Smooth muscle cell (in vitro differentiated cells): Measurements from ENCODE around the gene KHDRBS1. TPM values are rescaled to one million over a fixed set of nuclear protein-coding genes. Genes with fewer than 3 reads are reported as not detected.
A peak's percentile ranks its signal among the peaks of the same experiment; 100 is the strongest.

ENCODE experiments used
- DNase-seq: peaks from one replicate; lab custom pipeline; 2025; ENCODE audit not compliant: unreplicated experiment; lab: John Stamatoyannopoulos, UW
- H2AFZ ChIP-seq: fragments of 200-600 bp; sonication (generic); 2 replicates; pipeline ENCODE4 v1.6.0; 2016; ENCODE audit warnings: antibody characterized with exemption, low read depth, mild to moderate bottlenecking
- H3F3A ChIP-seq: fragments of 200-600 bp; sonication (generic); 2 replicates; pipeline ENCODE4 v1.6.0; 2017; ENCODE audit warnings: antibody characterized with exemption, low read depth
- H3K27ac ChIP-seq: fragments of 200-600 bp; sonication (generic); 2 replicates; pipeline ENCODE4 v1.5.1; 2016; ENCODE audit warnings: low read depth, mild to moderate bottlenecking
- H3K27me3 ChIP-seq: fragments of 200-600 bp; sonication (generic); 2 replicates; pipeline ENCODE4 v1.6.1; 2016; ENCODE audit warnings: low read depth, mild to moderate bottlenecking
- H3K36me3 ChIP-seq: fragments of 200-600 bp; sonication (generic); 2 replicates; pipeline ENCODE4 v1.5.1; 2016; ENCODE audit warnings: low read depth
- H3K4me1 ChIP-seq: fragments of 200-600 bp; sonication (generic); 2 replicates; pipeline ENCODE4 v1.5.1; 2016; ENCODE audit warnings: low read depth
- H3K4me2 ChIP-seq: fragments of 200-600 bp; sonication (generic); 2 replicates; pipeline ENCODE4 v1.6.0; 2016; ENCODE audit warnings: mild to moderate bottlenecking
- H3K4me3 ChIP-seq: fragments of 200-600 bp; sonication (generic); 2 replicates; pipeline ENCODE4 v1.5.1; 2016; ENCODE audit warnings: mild to moderate bottlenecking
- H3K79me2 ChIP-seq: fragments of 200-600 bp; sonication (generic); 2 replicates; pipeline ENCODE4 v1.6.0; 2016; ENCODE audit warnings: low read depth, mild to moderate bottlenecking
- H3K9ac ChIP-seq: fragments of 200-600 bp; sonication (generic); 2 replicates; pipeline ENCODE4 v1.6.0; 2016; ENCODE audit warnings: low read depth
- H3K9me3 ChIP-seq: fragments of 200-600 bp; sonication (generic); replicated peaks from 2 replicates; pipeline ENCODE4 v1.5.1; 2016; ENCODE audit warnings: low read depth
- H4K20me1 ChIP-seq: fragments of 200-600 bp; sonication (generic); 2 replicates; pipeline ENCODE4 v1.6.0; 2016; ENCODE audit warnings: low read depth
- WGBS: methylation state at CpG from one replicate; pipeline ENCODE4 v1.1.7; 2016; ENCODE audit warnings: low lambda C conversion rate; 5-methylcytosine and 5-hydroxymethylcytosine counted together
- polyA plus RNA-seq: library from polyadenylated mRNA; unstranded; fragments of >200 nt; fragmentation: Nextera tagmentation; extraction: Ambion mirVana; gene quantifications from 2 replicates; pipeline ENCODE4 v1.2.1, GENCODE V29; 2016
- total RNA-seq: library from RNA; depleted of rRNA; stranded (reverse); fragments of >200 nt; gene quantifications from 2 replicates; pipeline ENCODE4 v1.2.3, GENCODE V29; 2014
- TF ChIP-seq, protein P1 (sequence below): fragments of 200-600 bp; sonication (generic); IDR thresholded peaks from 2 replicates; pipeline ENCODE4 v1.5.1; 2017; ENCODE audit warnings: borderline replicate concordance, mild to moderate bottlenecking, antibody characterized with exemption; ENCODE audit not compliant: insufficient read depth, poor library complexity, severe bottlenecking

The KHDRBS1 gene
- total and polyA plus RNA-seq, 2 experiments from 2014 or later = 80.4 to 85.0 TPM

DNA sequence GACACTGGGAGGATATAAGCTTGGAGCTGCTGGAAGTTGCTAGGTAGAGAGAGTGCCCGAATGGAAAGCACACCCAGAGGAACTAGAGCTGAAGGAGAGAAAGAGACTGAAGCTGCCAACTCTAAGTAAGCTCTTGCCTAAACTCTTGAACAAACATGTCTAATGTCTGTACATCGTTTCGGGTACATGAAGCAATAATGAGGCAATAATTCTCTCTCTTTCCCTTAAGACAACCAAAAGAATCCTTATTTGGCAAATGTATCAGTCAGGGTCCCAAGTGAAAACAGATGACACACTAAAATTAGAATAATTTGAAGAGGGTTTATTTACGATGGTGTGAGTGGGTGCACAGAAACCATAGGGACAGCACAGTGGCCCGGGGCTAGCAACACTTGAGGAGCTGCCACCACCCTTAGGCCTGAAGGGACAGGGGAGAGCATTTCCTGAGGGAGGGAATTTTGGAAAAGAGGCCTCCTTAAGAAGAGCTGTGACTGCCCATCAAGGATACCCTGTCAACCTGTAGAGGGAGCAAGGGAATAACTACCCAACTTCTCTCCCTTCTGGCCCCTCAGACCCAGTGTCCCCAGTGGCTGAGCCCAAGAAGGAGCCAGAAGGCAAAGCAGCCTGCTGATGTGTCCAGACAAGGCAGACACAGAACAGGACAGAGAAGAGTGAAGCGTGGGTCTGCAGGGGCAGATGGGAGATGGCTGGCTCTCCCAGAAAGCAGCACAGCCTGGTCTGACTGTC is 36.1 kb upstream of the KHDRBS1 start:
- no peak for DNase-seq
- no peaks in the 10 kb centered on the region for H3K4me1 ChIP-seq

DNA sequence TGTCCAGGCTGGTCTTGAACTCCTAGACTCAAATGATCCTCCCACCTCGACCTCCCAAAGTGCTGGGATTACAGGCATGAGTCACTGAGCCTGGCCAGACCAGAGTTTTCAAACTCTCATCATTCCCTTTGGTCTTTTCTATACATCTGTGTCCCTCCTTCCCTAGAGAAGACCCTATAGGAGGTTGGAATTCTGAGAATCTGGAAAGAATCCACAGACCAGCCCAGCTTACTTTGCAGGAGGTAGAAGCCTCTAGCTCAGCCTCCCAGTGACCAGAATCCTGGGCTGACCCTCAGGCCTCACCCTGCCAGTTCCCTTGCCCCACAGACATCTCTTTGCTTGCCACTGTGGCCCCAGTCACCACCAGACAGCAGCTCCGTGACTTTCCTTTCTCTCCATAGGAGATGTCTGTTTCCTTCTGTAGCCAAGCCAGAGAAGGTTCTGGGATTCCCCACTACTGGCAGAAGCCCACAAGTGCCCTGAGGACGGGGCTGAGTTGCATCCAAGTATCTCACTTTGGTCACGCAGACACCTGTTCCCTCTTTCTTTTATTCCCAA is 34.7 kb upstream of the KHDRBS1 start:
- WGBS = 62% methylated on average over 4 of the region's 4 CpGs
- TF ChIP-seq, protein P1, sequence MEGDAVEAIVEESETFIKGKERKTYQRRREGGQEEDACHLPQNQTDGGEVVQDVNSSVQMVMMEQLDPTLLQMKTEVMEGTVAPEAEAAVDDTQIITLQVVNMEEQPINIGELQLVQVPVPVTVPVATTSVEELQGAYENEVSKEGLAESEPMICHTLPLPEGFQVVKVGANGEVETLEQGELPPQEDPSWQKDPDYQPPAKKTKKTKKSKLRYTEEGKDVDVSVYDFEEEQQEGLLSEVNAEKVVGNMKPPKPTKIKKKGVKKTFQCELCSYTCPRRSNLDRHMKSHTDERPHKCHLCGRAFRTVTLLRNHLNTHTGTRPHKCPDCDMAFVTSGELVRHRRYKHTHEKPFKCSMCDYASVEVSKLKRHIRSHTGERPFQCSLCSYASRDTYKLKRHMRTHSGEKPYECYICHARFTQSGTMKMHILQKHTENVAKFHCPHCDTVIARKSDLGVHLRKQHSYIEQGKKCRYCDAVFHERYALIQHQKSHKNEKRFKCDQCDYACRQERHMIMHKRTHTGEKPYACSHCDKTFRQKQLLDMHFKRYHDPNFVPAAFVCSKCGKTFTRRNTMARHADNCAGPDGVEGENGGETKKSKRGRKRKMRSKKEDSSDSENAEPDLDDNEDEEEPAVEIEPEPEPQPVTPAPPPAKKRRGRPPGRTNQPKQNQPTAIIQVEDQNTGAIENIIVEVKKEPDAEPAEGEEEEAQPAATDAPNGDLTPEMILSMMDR = no peak
- H3K79me2 ChIP-seq = no peaks in the 10 kb centered on the region
- no peaks in the 10 kb centered on the region for H3K4me1 ChIP-seq
- no peak overlapping the region for H3K27ac ChIP-seq
- H3K36me3 ChIP-seq = no peaks in the 10 kb centered on the region
- no peak overlapping the region for H2AFZ ChIP-seq
- no peaks in the 10 kb centered on the region for H3K27me3 ChIP-seq
- H4K20me1 ChIP-seq = no peaks in the 10 kb centered on the region
- no peak overlapping the region for H3K4me3 ChIP-seq
- DNase-seq = no peak
- no peaks in the 10 kb centered on the region for H3F3A ChIP-seq
- no peaks in the 10 kb centered on the region for H3K9me3 ChIP-seq
- H3K9ac ChIP-seq = no peak overlapping the region
- no peak overlapping the region for H3K4me2 ChIP-seq

More for the DNA sequence above, 36.1 kb upstream of the KHDRBS1 start:
- Histone ChIP-seq H4K20me1 (no peaks in the 10 kb centered on the region), H3K4me2 (no peak overlapping the region), H3K9me3 (no peaks in the 10 kb centered on the region), H3F3A (no peaks in the 10 kb centered on the region), H3K36me3 (no peaks in the 10 kb centered on the region), H3K27ac (no peak overlapping the region), H3K79me2 (no peaks in the 10 kb centered on the region), H3K9ac (no peak overlapping the region), H3K27me3 (no peaks in the 10 kb centered on the region), H3K4me3 (no peak overlapping the region), H2AFZ (peak overlapping the region; percentile 29)
- WGBS = 44% methylated on average over 6 of the region's 6 CpGs
- TF ChIP-seq, protein P1 = no peak

DNA sequence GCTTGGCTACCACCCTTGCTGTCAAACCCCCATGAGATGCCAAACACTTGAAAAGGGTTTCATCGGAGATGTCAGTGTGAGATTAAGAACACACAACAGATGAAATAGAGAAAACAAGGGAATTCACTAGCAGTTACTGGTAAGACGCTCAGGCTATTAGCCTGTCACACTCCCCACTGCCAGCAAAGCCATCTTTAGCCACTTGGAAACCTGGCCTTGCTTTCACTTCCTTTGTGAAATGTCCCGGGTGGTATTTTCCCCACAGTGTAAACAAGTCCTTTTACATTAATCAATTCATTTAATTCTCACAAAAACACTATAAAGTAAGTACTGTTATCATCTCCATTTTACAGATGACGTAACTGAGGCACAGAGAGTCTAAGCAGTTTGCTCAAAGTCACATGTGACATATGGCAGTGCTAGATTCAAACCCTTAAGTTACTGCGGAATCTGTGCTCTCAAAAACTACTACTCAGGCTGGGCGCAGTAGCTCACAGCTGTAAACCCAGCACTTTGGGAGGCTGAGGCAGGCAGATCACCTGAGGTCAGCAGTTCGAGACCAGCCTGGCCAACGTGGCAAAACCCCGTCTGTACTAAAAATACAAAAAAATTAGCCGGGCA is 32.7 kb upstream of the KHDRBS1 start:
- Histone ChIP-seq H3K9me3 (no peaks in the 10 kb centered on the region), H3K27ac (no peak overlapping the region), H3K4me3 (no peak overlapping the region), H3K79me2 (no peaks in the 10 kb centered on the region), H3K4me2 (no peak overlapping the region), H3K27me3 (no peaks in the 10 kb centered on the region), H3K36me3 (no peaks in the 10 kb centered on the region), H2AFZ (no peak overlapping the region), H3K4me1 (no peaks in the 10 kb centered on the region), H3F3A (peaks cover 4% of the 10 kb centered on the region), H3K9ac (no peak overlapping the region), H4K20me1 (no peaks in the 10 kb centered on the region)
- no peak for DNase-seq
- 89% methylated on average over 10 of the region's 10 CpGs for WGBS
- TF ChIP-seq, protein P1 = no peak
